Skeletal muscle tissue (tissue), 4 donors: ENCODE data around the gene KRT32. TPM values are rescaled to one million over a fixed set of nuclear protein-coding genes. Genes with fewer than 3 reads are reported as not detected.

Source experiments
- H3K27ac ChIP-seq: one replicate; pipeline ENCODE4 v1.7.0; 2013; ENCODE audit warnings: mild to moderate bottlenecking, low read depth, low read length, inconsistent platforms
- H3K27me3 ChIP-seq, 3 donors: one replicate each; pipeline ENCODE4 v1.7.0; 2013; ENCODE audit warnings: low read length in 3 of 3; ENCODE audit not compliant: control insufficient read depth in 3 of 3, insufficient read depth in 3 of 3
- H3K36me3 ChIP-seq, 3 donors: one replicate each; pipeline ENCODE4 v1.7.0; 2013; ENCODE audit warnings: low read length in 3 of 3; ENCODE audit not compliant: control insufficient read depth in 3 of 3, insufficient read depth in 3 of 3
- H3K4me1 ChIP-seq, 3 donors: one replicate each; pipeline ENCODE4 v1.7.0; 2013; ENCODE audit warnings: low read length in 3 of 3, mild to moderate bottlenecking in 3 of 3; ENCODE audit not compliant: control insufficient read depth in 3 of 3, insufficient read depth in 3 of 3
- H3K4me3 ChIP-seq, 3 donors: one replicate each; pipeline ENCODE4 v1.7.0; 2013; ENCODE audit warnings: low read length in 3 of 3
- H3K9ac ChIP-seq, 3 donors: one replicate each; pipeline ENCODE4 v1.7.0; 2013; ENCODE audit warnings: low read length in 3 of 3, mild to moderate bottlenecking in 3 of 3, moderate library complexity in 2 of 3, low read depth in 1 of 3
- H3K9me3 ChIP-seq, 3 donors: one replicate each; pipeline ENCODE4 v1.7.0; 2013; ENCODE audit warnings: low read length in 3 of 3; ENCODE audit not compliant: control insufficient read depth in 3 of 3
- total RNA-seq: library from RNA; depleted of rRNA; stranded (reverse); fragments of >200 nt; gene quantifications from one replicate; pipeline ENCODE4 v1.2.3, GENCODE V29; 2014
- donor health status: Osteomylitis.

The KRT32 gene
- total RNA-seq, 1 donor from 2014 or later = not detected

GRCh38 chr17:41483991-41484826, 17.0 kb upstream of the KRT32 start:
- Histone ChIP-seq H3K27ac (no peak overlapping the region), H3K4me1 (no peaks in the 10 kb centered on the region), H3K9ac (no peak overlapping the region), H3K9me3 (no peaks in the 10 kb centered on the region), H3K4me3 (no peak overlapping the region), H3K36me3 (no peaks in the 10 kb centered on the region), H3K27me3 (peaks cover 0 to 19% (median 4%) of the 10 kb centered on the region in 3 donors)

DNA sequence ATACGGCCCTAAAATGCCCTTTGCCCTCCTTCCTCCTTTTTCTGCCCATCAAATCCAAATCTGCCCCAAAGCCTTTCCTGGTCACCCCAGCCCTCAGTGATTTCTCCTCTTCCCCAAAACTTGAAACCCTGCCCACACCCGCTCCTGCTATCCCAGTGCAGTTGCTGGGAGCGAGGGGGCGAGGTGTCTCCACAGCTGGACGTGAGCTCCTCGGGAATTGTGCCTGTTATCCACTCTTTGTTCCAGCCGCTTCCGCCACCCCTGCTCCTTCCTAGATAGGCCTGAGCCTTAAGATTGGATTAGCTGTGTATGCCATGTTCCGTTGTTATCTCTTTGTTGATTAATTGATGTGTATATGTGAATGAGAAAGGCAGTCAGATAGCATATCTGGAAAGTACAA, 16.3 kb upstream of the KRT32 start:
- H3K9me3 ChIP-seq = no peaks in the 10 kb centered on the region
- no peak overlapping the region for H3K9ac ChIP-seq
- no peaks in the 10 kb centered on the region for H3K36me3 ChIP-seq
- H3K27ac ChIP-seq = no peak overlapping the region
- no peak overlapping the region for H3K4me3 ChIP-seq
- no peaks in the 10 kb centered on the region for H3K4me1 ChIP-seq
- peaks cover 0 to 17% (median under 1%) of the 10 kb centered on the region in 3 donors for H3K27me3 ChIP-seq

DNA sequence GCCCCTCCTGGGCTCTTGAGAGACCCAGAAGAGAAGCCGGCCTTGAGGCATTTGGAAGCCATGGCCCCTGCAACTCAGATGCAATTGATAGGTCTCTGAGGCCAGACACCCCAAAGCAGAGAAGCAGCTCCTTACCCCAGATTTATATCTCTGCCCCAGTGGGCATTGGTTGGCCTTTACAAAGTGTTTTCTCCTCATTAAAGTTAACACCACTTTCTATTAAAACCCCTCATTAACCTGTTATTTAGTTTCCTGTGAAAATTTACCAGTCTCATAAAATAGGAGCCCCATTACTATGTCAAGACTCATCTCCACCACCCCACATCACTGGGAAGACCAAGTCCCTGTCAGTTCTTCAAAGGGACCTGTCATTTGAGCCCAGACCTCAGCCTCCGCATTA, 13.8 kb upstream of the KRT32 start, which contains the start of gene KRT35:
Gene KRT35 (minus strand): TSS at position 116 of the 400 bp plus-strand sequence. CDS start 54 bp downstream, at position 62.
- no peaks in the 10 kb centered on the region for H3K9me3 ChIP-seq
- no peak within 1 kb of the TSS for H3K27ac ChIP-seq
- H3K36me3 ChIP-seq = no peaks in the 10 kb centered on the region
- no peak within 1 kb of the TSS for H3K4me3 ChIP-seq
- H3K9ac ChIP-seq = no peak within 1 kb of the TSS
- peaks cover 0 to 4% (median 0%) of the 10 kb centered on the region in 3 donors for H3K27me3 ChIP-seq
- H3K4me1 ChIP-seq = no peaks in the 10 kb centered on the region

DNA sequence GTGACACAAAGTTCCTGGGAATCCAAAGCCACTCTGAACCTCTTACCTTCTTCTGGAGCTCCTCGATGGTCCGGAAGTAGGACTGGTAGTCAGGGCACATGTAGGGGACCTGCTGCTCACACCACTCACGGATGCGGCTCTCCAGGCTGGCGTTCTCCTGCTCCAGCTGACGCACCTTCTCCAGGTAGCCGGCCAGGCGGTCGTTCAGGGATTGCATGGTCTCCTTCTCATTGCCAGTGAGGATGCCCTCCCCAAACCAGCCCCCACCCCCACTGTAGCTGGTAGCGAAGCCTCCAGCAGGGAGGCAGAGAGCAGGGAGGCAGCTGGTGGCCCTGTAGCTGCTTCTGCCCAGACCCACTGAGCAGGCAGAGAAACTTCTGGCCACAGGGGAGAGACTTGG, 13.4 kb upstream of the KRT32 start:
- Histone ChIP-seq H3K9me3 (no peaks in the 10 kb centered on the region), H3K27me3 (peaks cover 0 to 4% (median 0%) of the 10 kb centered on the region in 3 donors), H3K9ac (no peak overlapping the region), H3K27ac (no peak overlapping the region), H3K4me1 (no peaks in the 10 kb centered on the region), H3K36me3 (no peaks in the 10 kb centered on the region), H3K4me3 (no peak overlapping the region)

DNA sequence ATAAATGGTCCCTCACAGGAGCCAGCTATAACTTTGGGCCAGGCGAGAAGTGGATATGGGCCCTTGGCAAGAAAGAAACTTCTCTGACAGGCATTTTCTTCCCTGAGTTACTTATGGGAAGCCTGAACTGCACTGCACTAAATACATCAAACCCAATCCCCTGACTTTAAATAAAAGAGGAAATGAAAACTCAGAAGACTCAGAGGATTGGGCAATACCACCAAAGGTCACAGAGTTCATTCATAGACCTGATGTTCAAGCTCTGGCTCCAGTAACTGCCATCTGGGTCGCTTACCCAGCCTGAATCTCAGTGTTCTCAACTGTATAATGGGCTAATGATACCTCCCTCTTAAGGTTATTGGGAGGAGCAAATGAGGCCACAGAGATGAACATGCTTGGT, 12.9 kb upstream of the KRT32 start:
- H3K9me3 ChIP-seq = no peaks in the 10 kb centered on the region
- H3K27ac ChIP-seq = no peak overlapping the region
- H3K36me3 ChIP-seq = no peaks in the 10 kb centered on the region
- H3K9ac ChIP-seq = no peak overlapping the region
- peaks cover 0 to 4% (median 0%) of the 10 kb centered on the region in 3 donors for H3K27me3 ChIP-seq
- H3K4me1 ChIP-seq = peaks cover 0 to 4% (median 3%) of the 10 kb centered on the region in 3 donors
- no peak overlapping the region for H3K4me3 ChIP-seq

GRCh38 chr17:41478237-41478636, 11.1 kb upstream of the KRT32 start:
- Histone ChIP-seq H3K9ac (no peak overlapping the region), H3K9me3 (no peaks in the 10 kb centered on the region), H3K27me3 (no peaks in the 10 kb centered on the region), H3K4me1 (peaks cover 0 to 11% (median 6%) of the 10 kb centered on the region in 3 donors), H3K36me3 (no peaks in the 10 kb centered on the region), H3K27ac (no peak overlapping the region), H3K4me3 (no peak overlapping the region)

GRCh38 chr17:41476866-41477815, 10.0 kb upstream of the KRT32 start:
- no peak overlapping the region for H3K9ac ChIP-seq
- no peaks in the 10 kb centered on the region for H3K36me3 ChIP-seq
- no peak overlapping the region for H3K27ac ChIP-seq
- H3K4me1 ChIP-seq = peaks cover 0 to 11% (median 6%) of the 10 kb centered on the region in 3 donors
- no peaks in the 10 kb centered on the region for H3K9me3 ChIP-seq
- H3K27me3 ChIP-seq = no peaks in the 10 kb centered on the region
- H3K4me3 ChIP-seq = no peak overlapping the region

DNA sequence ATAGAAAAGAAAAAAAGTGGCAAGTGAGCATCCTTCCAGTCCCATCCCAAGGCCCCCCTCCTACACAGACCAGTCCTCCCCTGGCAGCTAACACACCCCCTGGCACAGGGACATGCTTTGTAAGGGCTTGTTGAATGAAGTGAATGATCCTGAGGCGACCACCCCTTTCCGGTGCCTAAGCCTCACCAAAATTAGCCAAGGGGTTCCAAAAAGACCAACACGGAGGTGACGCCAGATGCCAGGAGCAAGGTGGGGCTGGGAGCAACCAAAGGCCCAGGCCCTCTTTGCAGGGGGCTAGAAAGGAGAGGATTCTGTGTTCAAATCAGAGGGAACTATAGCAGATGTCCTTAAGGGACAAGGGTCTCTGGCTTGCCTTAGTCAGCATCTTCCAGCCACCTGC, 8.2 kb upstream of the KRT32 start:
- H3K4me1 ChIP-seq = peaks cover 0 to 11% (median 6%) of the 10 kb centered on the region in 3 donors
- H3K9me3 ChIP-seq = no peaks in the 10 kb centered on the region
- H3K27ac ChIP-seq = peak overlapping the region; percentile 36
- no peaks in the 10 kb centered on the region for H3K27me3 ChIP-seq
- no peaks in the 10 kb centered on the region for H3K36me3 ChIP-seq
- no peak overlapping the region for H3K4me3 ChIP-seq
- H3K9ac ChIP-seq = no peak overlapping the region

- H3K9me3 ChIP-seq = no peaks in the 10 kb centered on the region
- no peak overlapping the region for H3K9ac ChIP-seq
Observed at GRCh38 chr17:41474863-41475262, 7.7 kb upstream of the KRT32 start.

More at GRCh38 chr17:41474863-41475262, 7.7 kb upstream of the KRT32 start:
- H3K27me3 ChIP-seq = no peaks in the 10 kb centered on the region
- no peak overlapping the region for H3K4me3 ChIP-seq
- H3K36me3 ChIP-seq = no peaks in the 10 kb centered on the region
- H3K4me1 ChIP-seq = peaks cover 0 to 11% (median 6%) of the 10 kb centered on the region in 3 donors
- H3K27ac ChIP-seq = peak overlapping the region; percentile 36
